ENCODE data around the gene ACTRT1.

The ACTRT1 gene
- 0 reads per million in 2 experiments for total RNA-seq

DNA sequence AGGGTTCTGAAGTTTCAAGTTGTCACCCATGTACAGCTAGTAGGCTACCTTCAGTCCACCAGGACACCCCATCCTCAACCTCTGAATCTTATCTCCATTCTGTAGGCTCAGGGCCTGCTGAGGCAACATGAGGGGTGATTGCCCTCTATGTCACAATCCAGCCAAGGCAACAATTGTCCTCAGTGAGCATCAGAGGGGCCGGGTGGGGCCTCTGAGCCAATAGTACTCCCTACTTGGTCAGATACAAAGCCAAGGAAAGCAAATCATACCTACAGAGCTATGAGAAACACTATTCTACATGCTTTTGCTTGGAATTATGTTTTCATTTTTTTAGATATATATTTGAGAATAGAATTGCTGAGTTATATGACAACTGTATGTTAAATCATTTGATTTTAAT is at the start of gene ACTRT1:
Gene ACTRT1, minus strand, starts transcription at position 101 of the 400 bp plus-strand sequence. CDS start 197 bp downstream, outside the sequence.
- no peak for DNase-seq (ENCODE audit: low read depth)

DNA sequence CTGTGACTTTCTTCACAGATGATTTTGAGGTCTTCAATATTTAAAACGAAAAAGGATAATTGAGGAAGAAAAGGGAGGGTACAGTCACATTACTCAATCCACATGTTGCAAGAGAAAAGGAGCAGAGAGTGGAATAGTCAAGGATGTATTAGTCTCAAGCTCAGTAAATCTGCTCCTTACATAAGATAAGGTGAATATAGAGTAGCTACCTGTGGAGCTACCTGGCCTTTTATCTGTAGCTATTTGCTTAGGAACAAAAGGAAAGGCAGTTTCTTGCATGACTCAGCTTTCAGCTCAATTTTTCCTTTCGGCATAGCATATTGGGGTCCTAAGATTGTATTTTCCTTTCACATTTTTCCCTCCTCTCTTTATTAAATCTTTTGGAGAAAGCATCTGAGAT is 26.3 kb upstream of the ACTRT1 start:
- no peak for DNase-seq (ENCODE audit: low read depth)

DNA sequence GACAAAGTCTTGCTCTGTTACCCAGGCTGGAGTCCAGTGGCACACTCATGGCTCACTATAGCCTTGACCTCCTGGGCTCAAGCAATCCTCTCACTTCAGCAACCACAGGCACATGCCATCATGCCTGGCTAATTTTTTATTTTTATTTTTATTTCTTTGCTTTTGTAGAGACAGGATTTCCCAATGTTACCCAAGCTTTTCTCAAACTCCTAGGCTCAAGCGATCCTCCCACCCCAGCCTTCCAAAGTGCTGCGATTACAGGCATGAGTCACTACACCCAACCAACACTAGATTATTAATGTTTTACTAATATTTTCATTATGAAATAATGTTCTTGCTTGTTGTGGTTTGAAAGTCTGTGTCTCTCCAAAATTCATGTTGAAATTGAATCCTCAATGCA is 5.2 kb upstream of the ACTRT1 start:
- DNase-seq (ENCODE audit: low read depth), result no peak

DNA sequence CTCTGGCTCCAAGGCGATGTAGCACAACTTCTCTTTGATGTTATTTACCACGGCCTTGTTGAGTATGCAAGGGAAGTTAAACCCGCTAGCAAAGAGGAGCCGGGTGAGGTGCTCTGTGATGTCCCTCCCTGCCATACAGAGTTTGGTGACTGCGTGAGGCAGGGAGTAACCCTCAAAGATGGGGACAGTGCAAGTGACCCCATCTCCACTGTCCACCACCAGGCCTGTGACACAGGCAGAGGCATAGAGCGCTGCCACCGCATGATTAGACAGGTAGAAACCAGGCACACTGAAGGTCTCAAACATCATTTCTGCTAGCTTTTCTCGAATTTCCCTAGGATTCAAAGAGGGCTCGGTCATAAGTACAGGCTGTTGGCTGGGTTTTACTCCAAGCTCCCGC is 677 bp downstream of the ACTRT1 start:
- no peak for DNase-seq (ENCODE audit: low read depth)

DNA sequence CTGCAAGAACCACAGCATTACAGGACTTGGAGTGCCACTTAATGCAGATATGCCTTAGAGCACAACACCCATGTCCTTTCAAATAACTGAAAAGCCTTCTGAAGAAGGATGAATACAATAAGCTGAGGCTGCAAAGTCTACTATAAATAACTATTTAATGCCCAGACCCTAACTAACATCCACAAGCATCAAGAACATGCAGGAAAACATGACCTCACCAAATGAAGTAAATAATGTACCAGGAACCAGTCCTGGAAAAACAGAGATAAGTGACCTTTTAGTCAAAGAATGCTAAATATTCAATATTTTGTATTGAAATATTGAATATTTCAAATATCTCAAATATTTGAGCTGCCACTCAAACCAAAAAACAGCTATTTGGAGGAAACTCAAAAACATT is 16.9 kb downstream of the ACTRT1 start:
- DNase-seq (ENCODE audit: low read depth), result no peak

DNA sequence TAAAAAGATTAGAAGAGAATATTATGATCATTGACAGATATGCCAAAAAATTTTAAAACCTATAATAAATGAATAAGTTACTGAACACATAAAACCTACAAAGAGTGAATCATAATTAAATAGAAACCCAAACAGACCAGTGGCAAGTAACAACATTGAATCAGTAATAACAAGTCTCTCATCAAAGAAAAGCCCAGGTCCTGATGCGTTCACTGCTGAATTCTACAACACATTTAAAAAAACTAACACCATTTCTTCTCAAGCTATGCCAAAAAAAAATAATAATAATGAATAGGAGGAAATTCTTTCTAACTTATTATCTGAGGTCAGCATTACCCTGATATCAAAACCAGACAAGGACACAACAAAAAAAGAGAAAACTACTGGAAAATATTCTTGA is 30.6 kb downstream of the ACTRT1 start:
- DNase-seq (ENCODE audit: low read depth), result no peak

DNA sequence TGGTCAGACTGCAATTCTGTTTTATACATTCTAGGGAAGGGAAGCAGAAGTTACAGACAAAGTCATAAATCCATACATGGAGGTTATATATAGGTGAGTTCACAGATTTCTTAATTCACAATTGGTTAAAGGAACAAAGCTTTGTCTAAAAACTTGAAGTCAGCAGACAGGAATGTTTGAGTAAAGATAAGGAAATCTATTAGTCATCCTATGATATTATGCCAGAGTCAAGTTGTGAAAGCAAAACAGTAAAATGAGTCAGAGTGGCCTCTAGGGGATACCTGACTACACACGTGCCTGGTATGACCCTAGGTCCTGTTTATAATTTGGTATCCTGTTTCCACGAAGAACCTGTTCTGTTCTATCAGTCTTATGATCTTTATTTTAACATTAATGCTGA is 31.5 kb downstream of the ACTRT1 start:
- no peak for DNase-seq (ENCODE audit: low read depth)

DNA sequence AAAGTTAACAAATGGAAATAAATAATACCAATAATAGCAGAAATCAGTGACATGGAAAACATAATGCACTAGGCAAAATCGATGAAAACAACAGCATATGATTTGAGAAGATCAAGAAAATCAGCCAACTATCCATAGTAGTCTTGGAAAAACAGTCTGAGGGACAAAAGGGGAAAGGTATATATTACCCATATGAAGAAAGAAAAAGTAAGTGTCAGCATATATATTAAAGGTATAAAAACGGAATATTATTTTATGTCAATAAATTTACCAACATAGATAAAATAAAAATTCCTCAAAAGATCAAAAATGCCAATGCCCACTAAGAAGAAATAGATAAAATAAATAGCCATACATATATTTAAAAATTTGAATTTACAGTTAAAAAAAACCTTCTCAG is 33.0 kb downstream of the ACTRT1 start:
- no peak for DNase-seq (ENCODE audit: low read depth)

DNA sequence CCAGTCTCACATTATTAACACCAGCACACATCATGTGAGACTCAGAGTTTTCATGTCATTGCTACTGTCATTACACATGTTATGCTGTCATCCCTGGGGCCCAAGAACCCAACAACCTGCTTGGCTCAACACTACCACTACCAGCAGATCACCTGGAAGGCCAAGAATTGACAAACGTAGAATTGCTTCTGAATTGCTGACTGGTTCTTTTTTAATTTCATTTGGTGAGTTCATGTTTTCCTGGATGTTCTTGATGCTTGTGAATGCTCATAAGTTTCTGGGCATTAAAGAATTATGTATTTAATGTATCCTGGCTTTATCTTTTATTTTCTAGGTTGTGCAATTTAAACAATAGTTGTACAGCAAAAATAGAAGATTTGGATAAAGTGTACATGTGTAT is 40.2 kb downstream of the ACTRT1 start:
- no peak for DNase-seq (ENCODE audit: low read depth)

DNA sequence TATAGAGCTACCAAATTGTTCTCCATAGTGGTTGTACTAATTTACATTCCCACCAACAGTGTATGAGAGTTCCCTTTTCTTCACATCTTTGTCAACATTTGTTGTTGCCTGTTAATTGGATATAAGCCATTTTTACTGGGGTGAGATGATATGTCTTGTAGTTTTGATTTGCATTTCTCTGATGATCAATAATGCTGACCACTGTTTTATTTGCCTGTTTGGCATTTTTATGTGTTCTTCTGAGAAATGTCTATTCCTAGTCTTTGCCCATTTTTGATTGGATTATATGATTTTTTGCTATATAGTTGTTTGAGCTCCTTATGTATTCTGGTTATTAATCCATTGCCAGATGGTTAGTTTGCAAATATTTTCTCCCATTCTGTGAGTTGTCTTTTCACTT is 44.3 kb downstream of the ACTRT1 start:
- DNase-seq (ENCODE audit: low read depth), result no peak
